Inferior parietal cortex (tissue), 1 donor: ENCODE data around the gene PLOD3.
"Not testable (repeated sequence)": the region's sequence is repeated elsewhere in the genome, so short reads cannot be mapped to it uniquely, and the experiment has no call there.

Experiments used
- DNase-seq: peaks from one replicate; pipeline ENCODE4 v3.0.0-alpha.2; 2016; ENCODE audit errors: extremely low spot score

Gene PLOD3

DNA sequence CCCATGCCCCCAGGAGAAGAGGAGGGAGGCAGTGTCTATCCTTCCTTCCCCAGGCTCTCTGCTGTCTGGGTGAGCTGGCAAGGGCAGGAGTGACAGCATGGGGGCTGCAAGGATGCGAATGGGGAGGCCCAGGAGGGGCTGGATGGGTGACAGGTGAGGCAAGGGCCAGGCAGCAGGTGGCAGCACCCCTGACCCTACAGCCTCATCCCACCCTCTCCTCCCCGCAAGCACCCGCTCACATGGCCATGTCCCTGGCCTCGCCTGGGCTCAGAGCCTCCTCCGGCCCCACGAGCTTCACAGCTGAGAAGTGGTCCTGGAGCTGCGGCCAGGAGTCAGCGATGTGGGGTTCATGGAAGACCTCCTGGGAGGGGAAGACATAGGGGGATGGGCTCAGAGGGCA is 5.4 kb downstream of the PLOD3 start:
- DNase-seq, result no peak

DNA sequence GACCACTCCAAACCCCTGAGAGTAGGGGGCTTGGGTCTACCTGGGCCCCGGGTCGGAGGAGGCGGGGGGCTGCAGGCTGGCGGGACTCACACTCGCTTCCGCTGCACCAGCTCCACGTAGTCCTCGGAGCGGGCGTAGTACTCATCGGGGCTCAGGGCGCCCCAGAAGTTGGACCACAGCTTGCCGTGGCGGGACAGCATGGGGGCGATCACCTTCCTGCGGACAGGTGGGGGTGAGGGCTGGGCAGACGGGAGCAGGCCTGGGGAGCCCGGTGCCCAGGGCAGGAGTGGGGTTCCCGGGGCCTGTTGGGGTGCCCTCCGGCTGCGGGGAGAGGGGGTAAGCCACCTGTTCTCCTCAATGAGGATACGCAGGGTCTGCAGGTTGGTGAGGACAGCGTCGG is 5.9 kb downstream of the PLOD3 start:
- no peak for DNase-seq

- no peak for DNase-seq
Measured at GRCh38 chr7:101210143-101210542, 7.2 kb downstream of the PLOD3 start.

GRCh38 chr7:101208794-101209193 is 8.6 kb downstream of the PLOD3 start:
- no peak for DNase-seq

DNA sequence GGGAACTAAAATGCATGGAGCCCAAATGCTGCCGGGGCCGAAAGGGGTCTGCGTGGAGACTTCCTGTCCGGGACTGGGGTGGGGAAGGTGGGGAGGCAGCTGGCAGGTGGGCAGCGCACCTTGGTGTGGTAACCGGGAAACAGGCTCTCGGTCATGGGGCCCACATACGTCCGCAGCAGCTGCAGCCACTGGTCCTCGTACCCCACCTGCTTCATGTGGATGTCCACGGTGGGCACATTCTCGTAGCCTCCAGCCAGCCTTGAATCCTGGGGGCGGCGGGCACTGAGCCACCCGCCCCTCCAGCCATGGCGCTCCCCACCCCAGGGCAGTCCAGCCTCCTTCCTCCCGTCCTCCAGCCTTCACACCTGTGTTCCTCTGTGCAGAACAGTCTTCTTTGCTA is 9.9 kb downstream of the PLOD3 start:
- no peak for DNase-seq

DNA sequence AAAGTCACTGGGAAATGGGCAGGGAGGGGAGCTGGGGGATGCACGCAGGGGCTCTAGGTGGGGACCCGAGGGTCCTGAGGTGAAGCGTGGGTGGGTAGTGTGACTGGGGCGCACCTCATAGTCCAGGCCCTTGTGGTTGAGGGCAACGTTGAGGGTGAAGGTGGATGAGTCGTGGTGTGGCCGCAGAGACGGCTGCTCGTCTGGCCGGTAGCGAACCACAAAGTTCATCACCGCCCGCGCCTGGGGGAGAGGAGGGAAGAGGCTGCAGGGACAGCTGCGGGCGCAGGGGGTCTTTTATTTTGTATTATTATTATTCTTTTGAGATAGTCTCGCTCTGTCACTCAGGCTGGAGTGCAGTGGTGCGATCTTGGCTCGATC is 10.7 kb downstream of the PLOD3 start:
- no peak for DNase-seq

- no peak for DNase-seq
Measured at GRCh38 chr7:101205901-101206664, 11.3 kb downstream of the PLOD3 start.

- DNase-seq, result not testable (repeated sequence)
Measured at GRCh38 chr7:101203740-101204738, 13.3 kb downstream of the PLOD3 start.

- DNase-seq, result no peak
Measured at GRCh38 chr7:101202603-101202918, 14.8 kb downstream of the PLOD3 start.

GRCh38 chr7:101201695-101202602 is 15.4 kb downstream of the PLOD3 start:
- DNase-seq, result no peak

DNA sequence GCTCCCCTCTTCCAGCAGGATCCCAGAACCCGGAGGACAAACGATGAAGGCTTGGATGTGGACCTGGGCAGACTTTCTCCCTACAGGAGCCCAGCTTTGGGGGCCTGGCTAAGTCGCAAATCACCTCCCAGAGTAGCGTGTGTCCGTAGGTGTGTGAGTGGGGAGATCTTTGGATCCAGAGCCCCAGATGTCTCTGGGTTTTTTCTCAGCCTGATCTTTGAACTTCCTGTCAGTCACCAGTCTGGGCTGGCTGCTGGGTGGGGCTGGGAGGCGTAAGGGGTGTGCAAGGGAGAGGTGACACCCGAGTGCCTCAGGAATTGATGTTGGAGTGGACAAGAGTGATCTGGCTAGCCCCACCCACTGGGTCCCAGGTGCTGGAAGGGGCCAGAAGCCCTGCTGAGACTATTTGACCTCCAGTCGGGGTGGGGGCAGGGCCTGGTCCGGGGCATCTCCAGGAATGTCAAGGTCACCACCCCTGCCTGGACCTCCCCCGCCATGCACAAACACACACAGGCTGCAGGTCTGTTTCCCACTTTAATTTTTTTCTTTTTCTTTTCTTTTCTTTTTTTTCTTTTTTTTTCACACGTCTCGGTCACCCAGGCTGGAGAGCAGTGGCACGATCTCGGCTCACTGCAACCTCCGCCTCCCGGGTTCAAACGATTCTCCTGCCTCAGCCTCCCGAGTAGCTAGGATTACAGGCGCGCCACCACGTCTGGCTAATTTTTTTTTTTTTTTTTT is 16.4 kb downstream of the PLOD3 start, which contains the start of gene MOGAT3:
TSS of gene MOGAT3 (minus strand) at position 175 of the 738 bp plus-strand sequence. CDS start 182 bp downstream, outside the sequence.
- no peak for DNase-seq

DNA sequence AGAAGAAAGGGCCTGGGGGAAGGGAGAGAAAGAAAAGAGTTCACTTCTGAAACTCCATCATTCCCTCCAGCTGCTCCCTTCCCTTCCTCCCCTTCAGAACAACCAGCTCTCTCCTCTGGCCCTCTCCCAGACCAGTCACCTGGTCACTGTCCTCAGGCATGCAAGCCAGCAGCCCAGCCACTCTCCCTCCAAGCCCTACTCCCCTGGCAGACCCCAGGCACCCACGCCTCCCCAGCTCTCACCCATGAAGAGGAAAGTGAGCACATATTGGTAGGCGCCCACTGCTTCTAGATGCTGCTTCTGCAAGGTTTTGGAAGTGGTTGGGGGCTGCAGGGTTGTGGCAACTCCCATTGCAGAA is 16.9 kb downstream of the PLOD3 start:
- no peak for DNase-seq

- DNase-seq, result not testable (repeated sequence)
Measured at GRCh38 chr7:101199522-101199921, 17.9 kb downstream of the PLOD3 start.

- DNase-seq, result no peak
Measured at GRCh38 chr7:101198476-101198875, 18.9 kb downstream of the PLOD3 start.

GRCh38 chr7:101197991-101198390 is 19.4 kb downstream of the PLOD3 start:
- no peak for DNase-seq

DNA sequence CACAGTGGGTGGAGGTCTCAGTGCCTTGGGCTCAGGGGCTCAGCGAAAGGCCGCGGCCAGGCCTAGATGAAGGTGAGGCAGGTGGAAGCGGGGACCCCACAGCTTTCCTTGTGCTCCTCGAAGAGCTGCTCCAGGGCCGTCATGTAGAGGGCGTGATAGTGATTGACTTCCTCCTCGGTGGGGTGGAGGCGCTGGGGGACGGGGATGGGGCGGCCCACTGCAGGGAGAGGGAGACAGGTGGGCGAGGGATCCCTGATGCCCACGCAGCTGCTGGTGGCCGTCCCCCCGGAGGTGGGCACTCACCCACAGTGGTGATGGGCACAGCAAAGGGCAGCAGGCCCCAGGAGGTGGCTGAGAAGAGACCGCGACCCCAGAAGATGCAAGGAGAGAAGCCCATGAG is 21.5 kb downstream of the PLOD3 start:
- DNase-seq, result no peak

DNA sequence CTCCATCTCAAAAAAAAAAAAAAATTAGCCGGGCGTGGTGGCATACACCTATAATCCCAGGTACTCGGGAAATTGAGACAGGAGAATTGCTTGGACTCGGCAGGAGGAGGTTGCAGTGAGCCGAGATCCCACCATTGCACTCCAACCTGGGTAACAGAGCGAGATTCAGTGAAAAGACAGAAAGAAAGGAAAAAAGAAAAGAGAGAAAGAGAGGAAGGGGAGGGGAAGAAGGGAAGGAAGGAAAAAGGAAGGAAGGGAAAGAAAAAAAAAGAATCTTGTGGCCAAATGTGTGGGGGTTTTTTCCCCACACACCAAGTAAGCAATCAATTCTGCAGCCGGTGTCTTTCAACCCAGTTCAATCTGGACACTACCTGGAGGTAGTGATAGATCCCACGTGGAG is 28.3 kb downstream of the PLOD3 start:
- no peak for DNase-seq

DNA sequence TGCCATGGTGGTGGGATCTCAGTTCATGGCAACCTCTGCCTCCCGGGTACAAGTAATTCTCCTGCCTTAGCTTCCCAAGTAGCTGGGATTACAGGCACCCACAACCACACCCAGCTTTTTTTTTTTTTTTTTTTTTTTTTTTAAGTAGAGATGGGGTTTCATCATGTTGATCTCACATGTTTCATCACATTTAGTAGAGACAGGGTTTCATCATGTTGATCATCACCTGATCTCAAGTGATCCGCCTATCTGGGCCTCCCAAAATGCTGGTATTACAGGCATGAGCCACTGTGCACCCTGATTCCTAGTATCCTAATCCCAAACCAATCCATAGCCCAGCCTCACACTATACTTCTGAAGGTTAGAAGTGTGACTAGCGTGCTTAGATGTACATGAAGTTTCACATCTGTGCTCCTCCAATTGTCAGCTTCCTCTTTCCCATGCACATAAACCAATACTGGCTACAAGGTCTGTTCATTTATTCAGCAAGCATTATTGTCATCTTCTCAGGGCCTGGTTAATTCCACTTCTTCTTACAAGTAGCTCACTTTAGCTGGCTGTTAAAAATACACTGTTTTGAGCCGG is 30.4 kb downstream of the PLOD3 start:
- DNase-seq, result no peak

DNA sequence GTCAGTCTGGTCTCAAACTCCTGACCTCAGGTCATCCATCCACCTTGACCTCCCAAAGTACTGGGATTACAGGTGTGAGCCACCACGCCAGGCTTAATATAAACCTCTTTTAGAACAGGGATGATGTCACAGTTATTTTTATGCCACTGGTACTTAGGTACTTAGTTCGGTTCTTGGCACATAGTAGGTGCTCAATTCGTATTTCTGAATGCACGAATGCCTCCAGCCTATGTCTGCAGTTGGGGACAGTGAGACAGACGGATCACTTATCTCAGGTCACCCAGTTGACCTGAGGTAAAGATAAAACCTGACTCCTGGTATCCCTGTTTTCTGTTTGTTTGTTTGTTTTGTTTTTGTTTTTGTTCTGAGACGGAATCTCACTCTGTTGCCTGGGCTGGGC is 31.2 kb downstream of the PLOD3 start:
- DNase-seq, result no peak

- DNase-seq, result peak; percentile 53
Measured at GRCh38 chr7:101185258-101185839, 32.0 kb downstream of the PLOD3 start.
